GM10266 (cell line): ENCODE results near the gene ABHD6.
A peak's percentile ranks its signal among the peaks of the same experiment; 100 is the strongest.

Experiments used
- DNase-seq: peaks from one replicate; pipeline ENCODE4 v3.0.0; 2012; ENCODE audit errors: extremely low spot score
- CTCF ChIP-seq: IDR thresholded peaks from 2 replicates; pipeline ENCODE4 v1.5.1; 2012; ENCODE audit warnings: mild to moderate bottlenecking, low read depth; ENCODE audit not compliant: control insufficient read depth, insufficient read depth; ENCODE audit errors: missing control alignments

The ABHD6 gene

GRCh38 chr3:58296843-58297242 lies 59.3 kb downstream of the ABHD6 start:
- no peak for TF ChIP-seq CTCF
- DNase-seq: no peak

- no peak for TF ChIP-seq CTCF
- DNase-seq: no peak
Measured at GRCh38 chr3:58298190-58298589, 60.6 kb downstream of the ABHD6 start.

GRCh38 chr3:58299075-58299474 lies 61.5 kb downstream of the ABHD6 start:
- DNase-seq: no peak
- no peak for TF ChIP-seq CTCF

DNA sequence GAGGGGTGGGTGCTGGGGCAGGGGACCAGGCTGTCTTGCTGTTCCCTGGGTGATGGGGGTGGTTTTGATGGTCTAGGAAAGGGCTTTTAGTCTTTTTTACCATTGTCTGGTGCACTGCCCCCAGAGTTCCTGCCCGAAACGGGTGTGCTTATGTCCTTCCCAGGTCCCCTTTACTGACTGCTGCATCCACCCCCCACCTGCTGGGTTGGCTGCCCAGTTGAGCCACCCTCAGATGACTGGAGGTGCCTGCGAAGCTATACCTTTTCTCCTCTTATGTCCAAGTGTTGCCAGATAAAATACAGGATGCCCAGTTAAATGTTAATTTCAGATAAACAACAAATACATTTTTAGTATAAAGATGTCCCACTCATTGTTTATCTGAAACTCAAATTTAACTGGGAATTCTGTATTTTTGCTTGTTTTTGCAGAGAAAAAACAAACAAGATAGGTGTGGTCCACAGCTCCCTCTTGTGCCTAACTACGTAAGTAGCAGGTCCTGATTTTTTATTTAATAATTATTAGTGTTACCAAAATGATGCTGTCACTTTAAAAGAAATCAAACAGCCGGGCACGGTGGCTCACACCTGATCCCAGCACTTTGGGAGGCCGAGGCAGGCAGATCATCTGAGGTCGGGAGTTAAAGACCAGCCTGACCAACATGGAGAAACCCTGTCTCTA lies 62.4 kb downstream of the ABHD6 start:
- no peak for DNase-seq

GRCh38 chr3:58305882-58306711 lies 68.5 kb downstream of the ABHD6 start, which contains the start of the genes HTD2 and RPP14:
TSS of gene HTD2 (plus strand) at chr3:58306520. CDS start at chr3:58317614, 11,094 bp downstream.
TSS of gene RPP14 (plus strand) at chr3:58306245. CDS start at chr3:58310330, 4,085 bp downstream.
- TF ChIP-seq CTCF: peak; percentile 97
- peak; percentile 93 for DNase-seq

More for the DNA sequence above, 62.4 kb downstream of the ABHD6 start:
- TF ChIP-seq CTCF: peak; percentile 55

DNA sequence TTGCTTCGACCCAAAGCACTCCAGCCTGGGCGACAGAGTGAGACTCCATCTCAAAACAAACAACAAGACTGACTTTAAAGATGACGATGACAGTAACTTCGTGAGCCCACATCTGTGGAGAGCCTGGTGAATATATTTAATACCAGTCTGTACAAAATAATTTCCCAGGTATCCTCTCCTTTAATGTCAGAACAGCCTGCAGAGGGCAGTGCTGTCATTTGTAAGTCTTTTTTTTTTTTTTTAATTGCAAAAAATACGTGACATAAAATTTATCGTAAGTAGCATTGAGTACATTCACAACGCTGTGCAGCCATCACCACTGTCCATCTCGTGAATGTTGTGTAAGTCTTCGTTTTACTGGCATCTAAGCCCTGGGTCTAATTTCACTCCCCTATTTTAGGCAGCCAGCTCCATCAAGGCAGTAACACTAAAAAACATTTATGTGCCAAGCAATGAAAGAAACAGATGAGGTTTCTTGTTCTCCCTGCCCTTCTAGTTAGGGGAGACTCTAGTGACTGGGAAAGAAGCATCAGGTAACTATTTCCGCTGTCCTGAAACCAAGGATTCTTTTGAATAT lies 70.1 kb downstream of the ABHD6 start:
- TF ChIP-seq CTCF: peak; percentile 58
- DNase-seq: no peak

DNA sequence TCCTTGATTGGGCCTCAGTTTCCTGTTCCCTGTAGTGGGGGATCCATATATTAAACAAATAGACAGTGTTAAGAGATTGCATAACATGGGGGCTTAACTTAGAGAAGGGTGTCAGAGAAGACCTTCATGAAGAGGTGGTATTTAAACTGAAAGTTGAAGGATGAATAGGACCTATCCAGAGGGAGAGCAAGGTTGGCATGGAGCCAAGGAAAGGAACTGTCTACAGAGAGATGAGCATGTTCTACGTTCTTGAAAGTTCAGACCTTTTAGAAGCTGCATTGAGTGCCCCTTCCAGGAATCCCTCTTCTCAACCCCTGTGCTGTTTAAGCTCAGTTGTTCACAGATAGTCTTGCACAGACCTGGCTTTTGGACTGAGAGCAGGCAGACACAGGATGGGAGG lies 71.1 kb downstream of the ABHD6 start:
- TF ChIP-seq CTCF: no peak
- DNase-seq: no peak
